GF-D8 (cell line): ENCODE data around the gene RTL9.
"Not testable (repeated sequence)": the region's sequence is repeated elsewhere in the genome, so short reads cannot be mapped to it uniquely, and the experiment has no call there.

Source experiments
- DNase-seq: peaks from one replicate; lab custom pipeline; 2025; lab: John Stamatoyannopoulos, UW

The RTL9 gene

GRCh38 chrX:110406250-110406649 is 47.6 kb downstream of the RTL9 start:
- DNase-seq = not testable (repeated sequence)

GRCh38 chrX:110406822-110407221 is 48.2 kb downstream of the RTL9 start:
- no peak for DNase-seq

GRCh38 chrX:110407910-110408545 is 49.4 kb downstream of the RTL9 start:
- no peak for DNase-seq
